ENCODE measurements around the gene PTRHD1.
A peak's percentile ranks its signal among the peaks of the same experiment; 100 is the strongest.

The PTRHD1 gene

GRCh38 chr2:24830351-24830750, 37.2 kb upstream of the PTRHD1 start:
- no peak for DNase-seq (ENCODE audit: low read depth in 2 of 2)

GRCh38 chr2:24828238-24828996, 35.2 kb upstream of the PTRHD1 start:
- DNase-seq (ENCODE audit: low read depth in 2 of 2) = no peak

- DNase-seq (ENCODE audit: low read depth in 2 of 2) = peak; percentile 27 to 45
Observed at GRCh38 chr2:24827321-24828237, 34.4 kb upstream of the PTRHD1 start.

- no peak for DNase-seq (ENCODE audit: low read depth in 2 of 2)
Observed at GRCh38 chr2:24826773-24827145, 33.6 kb upstream of the PTRHD1 start.

GRCh38 chr2:24825883-24826772, 32.9 kb upstream of the PTRHD1 start:
- no peak for DNase-seq (ENCODE audit: low read depth in 2 of 2)

- DNase-seq (ENCODE audit: low read depth in 2 of 2) = no peak
Observed at GRCh38 chr2:24824966-24825882, 32.0 kb upstream of the PTRHD1 start.

GRCh38 chr2:24824071-24824588, 30.9 kb upstream of the PTRHD1 start:
- DNase-seq (ENCODE audit: low read depth in 2 of 2) = no peak

GRCh38 chr2:24822049-24822706, 29.0 kb upstream of the PTRHD1 start:
- no peak for DNase-seq (ENCODE audit: low read depth in 2 of 2)

- no peak for DNase-seq (ENCODE audit: low read depth in 2 of 2)
Observed at GRCh38 chr2:24821433-24821891, 28.3 kb upstream of the PTRHD1 start.

GRCh38 chr2:24820598-24821432, 27.6 kb upstream of the PTRHD1 start:
- DNase-seq (ENCODE audit: low read depth in 2 of 2) = no peak

GRCh38 chr2:24820175-24820513, 27.0 kb upstream of the PTRHD1 start:
- DNase-seq (ENCODE audit: low read depth in 2 of 2) = no peak

GRCh38 chr2:24819442-24820174, 26.4 kb upstream of the PTRHD1 start:
- no peak for DNase-seq (ENCODE audit: low read depth in 2 of 2)

GRCh38 chr2:24818721-24819167, 25.6 kb upstream of the PTRHD1 start:
- DNase-seq (ENCODE audit: low read depth in 2 of 2) = no peak

- no peak for DNase-seq (ENCODE audit: low read depth in 2 of 2)
Observed at GRCh38 chr2:24816884-24817283, 23.7 kb upstream of the PTRHD1 start.

- no peak for DNase-seq (ENCODE audit: low read depth in 2 of 2)
Observed at GRCh38 chr2:24816404-24816803, 23.2 kb upstream of the PTRHD1 start.

- no peak for DNase-seq (ENCODE audit: low read depth in 2 of 2)
Observed at GRCh38 chr2:24815171-24815570, 22.0 kb upstream of the PTRHD1 start.

GRCh38 chr2:24814516-24814915, 21.3 kb upstream of the PTRHD1 start:
- no peak for DNase-seq (ENCODE audit: low read depth in 2 of 2)

GRCh38 chr2:24813691-24814137, 20.5 kb upstream of the PTRHD1 start:
- DNase-seq (ENCODE audit: low read depth in 2 of 2) = no peak

All from stimulated activated CD4-positive, alpha-beta T cell treated with anti-CD3 and anti-CD28 coated beads, Interleukin-1b, Interleukin-23, amount 100 ng/mL, for 1 hour (primary cell).